RKO (cell line): ENCODE data around the gene ITGAE.

Experiments used
- DNase-seq: peaks from one replicate; pipeline ENCODE4 v3.0.0-alpha.2; 2016; ENCODE audit warnings: low spot score

The ITGAE gene

GRCh38 chr17:3667366-3668278 lies 133.4 kb downstream of the ITGAE start:
- peak; percentile 92 for DNase-seq

- no peak for DNase-seq
These were observed 134.5 kb downstream of the ITGAE start for GRCh38 chr17:3666516-3666915.

- no peak for DNase-seq
These were observed 135.2 kb downstream of the ITGAE start for GRCh38 chr17:3665834-3666233.
